HL-60 (cell line): ENCODE data around the gene DOCK8.

ENCODE experiments used
- DNase-seq, 2 experiments: peaks; one replicate each; pipeline ENCODE4 v3.0.0-alpha.2; 2010 to 2020; ENCODE audit warnings: low read depth in 1 of 2, low spot score in 1 of 2
- H3K27ac ChIP-seq: fragments of 250-450 bp; sonication (Bioruptor Pico); replicated peaks from 2 replicates; pipeline ENCODE4 v1.5.1; 2020; ENCODE audit warnings: mild to moderate bottlenecking, moderate library complexity
- H3K27me3 ChIP-seq: fragments of 250-450 bp; sonication (Bioruptor Pico); 2 replicates; pipeline ENCODE4 v1.5.1; 2021; ENCODE audit warnings: mild to moderate bottlenecking, moderate library complexity; ENCODE audit not compliant: insufficient read depth, poor library complexity, severe bottlenecking
- H3K4me3 ChIP-seq: replicated peaks from 2 replicates; pipeline ENCODE4 v1.5.1; 2011; ENCODE audit warnings: mild to moderate bottlenecking, control low read depth, low read length; ENCODE audit not compliant: insufficient read depth
- GABPA ChIP-seq: IDR thresholded peaks from 2 replicates; pipeline ENCODE4 v1.6.1; 2012; ENCODE audit warnings: low read depth
- POLR2AphosphoS5 ChIP-seq: IDR thresholded peaks from 2 replicates; pipeline ENCODE4 v1.6.1; 2012; ENCODE audit warnings: low read depth
- SPI1 ChIP-seq: IDR thresholded peaks from 2 replicates; pipeline ENCODE4 v1.6.1; 2012; ENCODE audit warnings: low read depth, mild to moderate bottlenecking, borderline replicate concordance
- TF ChIP-seq, protein P1 (sequence below): IDR thresholded peaks from one replicate; pipeline ENCODE4 v1.5.1; 2011; ENCODE audit warnings: low read length, control low read depth, inconsistent platforms; ENCODE audit not compliant: insufficient read depth
- TF ChIP-seq, protein P2 (sequence below): IDR thresholded peaks from 2 replicates; pipeline ENCODE4 v1.6.1; 2012; ENCODE audit warnings: low read depth; ENCODE audit not compliant: insufficient replicate concordance

DOCK8 gene

DNA sequence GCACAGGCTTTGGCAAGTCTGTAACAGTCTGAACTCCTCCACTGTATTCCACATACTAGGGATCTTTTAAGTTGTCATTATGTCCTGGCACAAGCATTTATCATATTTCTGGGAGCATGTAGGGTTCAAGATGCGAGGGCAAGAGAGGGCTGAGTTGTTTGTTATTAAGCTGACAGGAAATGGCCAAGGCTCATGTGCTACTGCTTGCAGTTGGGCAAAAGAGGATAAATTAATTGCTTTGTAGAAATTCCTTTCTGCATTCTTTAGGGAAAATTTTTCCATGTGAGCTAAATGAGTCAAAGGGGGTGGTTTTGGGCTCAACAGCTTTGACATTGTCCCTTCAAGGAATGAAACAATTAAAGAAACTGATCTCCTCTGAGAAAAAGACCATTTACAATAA is 35.4 kb downstream of the DOCK8 start:
- Histone ChIP-seq H3K27ac (no peak overlapping the region), H3K27me3 (no peaks in the 10 kb centered on the region), H3K4me3 (no peak overlapping the region)
- DNase-seq = no peak
- TF ChIP-seq, protein P1, sequence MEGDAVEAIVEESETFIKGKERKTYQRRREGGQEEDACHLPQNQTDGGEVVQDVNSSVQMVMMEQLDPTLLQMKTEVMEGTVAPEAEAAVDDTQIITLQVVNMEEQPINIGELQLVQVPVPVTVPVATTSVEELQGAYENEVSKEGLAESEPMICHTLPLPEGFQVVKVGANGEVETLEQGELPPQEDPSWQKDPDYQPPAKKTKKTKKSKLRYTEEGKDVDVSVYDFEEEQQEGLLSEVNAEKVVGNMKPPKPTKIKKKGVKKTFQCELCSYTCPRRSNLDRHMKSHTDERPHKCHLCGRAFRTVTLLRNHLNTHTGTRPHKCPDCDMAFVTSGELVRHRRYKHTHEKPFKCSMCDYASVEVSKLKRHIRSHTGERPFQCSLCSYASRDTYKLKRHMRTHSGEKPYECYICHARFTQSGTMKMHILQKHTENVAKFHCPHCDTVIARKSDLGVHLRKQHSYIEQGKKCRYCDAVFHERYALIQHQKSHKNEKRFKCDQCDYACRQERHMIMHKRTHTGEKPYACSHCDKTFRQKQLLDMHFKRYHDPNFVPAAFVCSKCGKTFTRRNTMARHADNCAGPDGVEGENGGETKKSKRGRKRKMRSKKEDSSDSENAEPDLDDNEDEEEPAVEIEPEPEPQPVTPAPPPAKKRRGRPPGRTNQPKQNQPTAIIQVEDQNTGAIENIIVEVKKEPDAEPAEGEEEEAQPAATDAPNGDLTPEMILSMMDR = no peak
- no peak for TF ChIP-seq POLR2AphosphoS5
- TF ChIP-seq, protein P2, sequence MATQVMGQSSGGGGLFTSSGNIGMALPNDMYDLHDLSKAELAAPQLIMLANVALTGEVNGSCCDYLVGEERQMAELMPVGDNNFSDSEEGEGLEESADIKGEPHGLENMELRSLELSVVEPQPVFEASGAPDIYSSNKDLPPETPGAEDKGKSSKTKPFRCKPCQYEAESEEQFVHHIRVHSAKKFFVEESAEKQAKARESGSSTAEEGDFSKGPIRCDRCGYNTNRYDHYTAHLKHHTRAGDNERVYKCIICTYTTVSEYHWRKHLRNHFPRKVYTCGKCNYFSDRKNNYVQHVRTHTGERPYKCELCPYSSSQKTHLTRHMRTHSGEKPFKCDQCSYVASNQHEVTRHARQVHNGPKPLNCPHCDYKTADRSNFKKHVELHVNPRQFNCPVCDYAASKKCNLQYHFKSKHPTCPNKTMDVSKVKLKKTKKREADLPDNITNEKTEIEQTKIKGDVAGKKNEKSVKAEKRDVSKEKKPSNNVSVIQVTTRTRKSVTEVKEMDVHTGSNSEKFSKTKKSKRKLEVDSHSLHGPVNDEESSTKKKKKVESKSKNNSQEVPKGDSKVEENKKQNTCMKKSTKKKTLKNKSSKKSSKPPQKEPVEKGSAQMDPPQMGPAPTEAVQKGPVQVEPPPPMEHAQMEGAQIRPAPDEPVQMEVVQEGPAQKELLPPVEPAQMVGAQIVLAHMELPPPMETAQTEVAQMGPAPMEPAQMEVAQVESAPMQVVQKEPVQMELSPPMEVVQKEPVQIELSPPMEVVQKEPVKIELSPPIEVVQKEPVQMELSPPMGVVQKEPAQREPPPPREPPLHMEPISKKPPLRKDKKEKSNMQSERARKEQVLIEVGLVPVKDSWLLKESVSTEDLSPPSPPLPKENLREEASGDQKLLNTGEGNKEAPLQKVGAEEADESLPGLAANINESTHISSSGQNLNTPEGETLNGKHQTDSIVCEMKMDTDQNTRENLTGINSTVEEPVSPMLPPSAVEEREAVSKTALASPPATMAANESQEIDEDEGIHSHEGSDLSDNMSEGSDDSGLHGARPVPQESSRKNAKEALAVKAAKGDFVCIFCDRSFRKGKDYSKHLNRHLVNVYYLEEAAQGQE = no peak

DNA sequence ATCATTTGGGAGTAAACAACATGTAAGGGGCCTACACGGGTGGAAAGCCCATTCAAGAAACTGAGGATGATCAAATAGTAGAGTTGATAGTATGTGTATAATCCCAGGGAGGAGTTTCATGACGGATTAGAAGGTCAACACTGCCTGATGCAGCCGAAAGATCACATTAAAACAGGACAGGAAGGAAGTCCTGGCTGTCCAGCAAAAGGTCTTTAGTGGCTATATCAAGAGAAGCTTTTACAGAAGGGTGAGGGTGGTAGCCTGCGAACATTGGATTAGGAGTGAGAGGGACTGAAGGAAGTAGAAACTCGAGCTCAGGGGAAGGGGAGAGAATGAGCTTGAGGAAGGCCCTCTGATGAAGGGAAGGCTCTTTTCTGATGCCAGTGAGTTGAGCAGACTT is 36.0 kb downstream of the DOCK8 start:
- TF ChIP-seq SPI1 = no peak
- TF ChIP-seq GABPA = no peak
- TF ChIP-seq, protein P2 = no peak
- TF ChIP-seq, protein P1 = no peak
- no peak for TF ChIP-seq POLR2AphosphoS5
- no peak for DNase-seq
- H3K27ac ChIP-seq = no peak overlapping the region

DNA sequence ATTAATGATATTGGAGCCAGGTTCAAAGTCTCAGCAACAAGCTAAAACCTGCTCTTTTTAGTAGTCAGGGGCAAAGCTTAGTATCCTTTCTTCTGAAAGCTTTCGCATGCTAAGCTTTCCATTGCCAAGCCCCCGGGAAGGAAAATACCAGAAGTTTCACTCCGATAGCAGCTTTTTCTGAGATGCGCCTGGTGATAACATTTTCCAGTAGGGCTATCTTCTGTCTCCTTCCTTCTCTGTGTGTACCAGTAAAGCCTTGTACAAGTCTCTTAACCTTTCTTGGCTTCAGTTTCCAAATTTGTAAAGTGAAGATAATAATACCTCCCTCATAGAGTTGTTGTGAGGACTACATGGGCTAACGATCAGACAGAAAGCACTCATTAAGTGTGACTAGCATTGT is 36.7 kb downstream of the DOCK8 start:
- TF ChIP-seq, protein P2 = no peak
- no peak for TF ChIP-seq SPI1
- TF ChIP-seq, protein P1 = no peak
- no peak for TF ChIP-seq GABPA
- TF ChIP-seq POLR2AphosphoS5 = no peak
- DNase-seq = no peak
- no peak overlapping the region for H3K27ac ChIP-seq

More for the DNA sequence above, 36.0 kb downstream of the DOCK8 start:
- Histone ChIP-seq H3K4me3 (no peak overlapping the region), H3K27me3 (no peaks in the 10 kb centered on the region)

More for the DNA sequence above, 36.7 kb downstream of the DOCK8 start:
- no peak overlapping the region for H3K4me3 ChIP-seq
- no peaks in the 10 kb centered on the region for H3K27me3 ChIP-seq
